ENCODE measurements around the gene RPL41. TPM values are rescaled to one million over a fixed set of nuclear protein-coding genes. Genes with fewer than 3 reads are reported as not detected.

RPL41 gene
- total RNA-seq, 1 experiment from 2014 or later = 2,379 TPM

DNA sequence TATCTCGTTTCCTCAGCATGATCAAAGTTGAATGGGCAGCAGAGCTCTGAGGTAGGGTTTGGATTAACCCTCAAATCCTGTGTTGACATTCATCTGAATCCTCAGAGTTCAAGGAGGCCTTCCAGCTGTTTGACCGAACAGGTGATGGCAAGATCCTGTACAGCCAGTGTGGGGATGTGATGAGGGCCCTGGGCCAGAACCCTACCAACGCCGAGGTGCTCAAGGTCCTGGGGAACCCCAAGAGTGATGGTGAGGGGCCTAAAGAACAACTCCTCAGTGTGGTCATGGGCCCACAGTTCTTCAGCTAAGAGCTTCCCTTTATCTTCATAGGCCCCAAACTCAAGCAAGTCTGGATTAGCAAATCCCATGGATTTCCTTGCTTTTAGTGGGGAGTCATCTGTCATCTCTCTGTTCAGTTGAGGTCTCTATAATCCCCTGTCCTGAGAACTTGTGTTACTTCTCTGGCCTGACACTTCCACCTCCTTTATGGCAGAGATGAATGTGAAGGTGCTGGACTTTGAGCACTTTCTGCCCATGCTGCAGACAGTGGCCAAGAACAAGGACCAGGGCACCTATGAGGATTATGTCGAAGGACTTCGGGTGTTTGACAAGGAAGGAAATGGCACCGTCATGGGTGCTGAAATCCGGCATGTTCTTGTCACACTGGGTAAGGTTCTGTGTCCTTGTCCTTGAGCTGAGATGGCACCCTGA, 43.2 kb downstream of the RPL41 start:
- CTCF ChIA-PET = interaction anchor here (0.6 to 1.5 kb wide), 2 partner anchors 30 to 42 kb away, joined by 3 to 11 read pairs; partner anchors contain the start of genes SMARCC2 and ZC3H10
- TSS peak; percentile 62 for BruUV-seq (replicated peaks)

DNA sequence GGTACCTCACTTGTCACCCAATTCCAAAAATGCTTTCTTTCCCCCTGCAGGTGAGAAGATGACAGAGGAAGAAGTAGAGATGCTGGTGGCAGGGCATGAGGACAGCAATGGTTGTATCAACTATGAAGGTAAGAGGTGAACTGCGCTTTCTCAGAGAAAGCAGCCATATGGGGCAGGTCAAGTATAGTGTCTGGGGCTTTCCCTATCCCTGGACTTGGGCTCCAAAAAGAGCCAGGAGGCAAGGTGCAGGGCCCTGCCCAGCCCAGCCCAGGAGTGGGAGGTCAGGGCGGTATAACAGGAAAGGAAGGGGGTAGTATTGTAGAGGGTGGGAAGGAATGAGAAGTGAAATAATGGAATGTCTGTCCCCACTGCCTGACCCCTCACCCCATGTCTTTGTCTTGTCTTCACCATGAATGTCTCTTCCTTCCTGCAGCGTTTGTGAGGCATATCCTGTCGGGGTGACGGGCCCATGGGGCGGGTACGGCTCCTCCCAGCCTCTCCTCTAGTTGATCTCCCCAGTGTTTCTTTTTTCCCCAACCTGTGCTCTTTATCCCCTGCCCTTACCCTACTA, 43.8 kb downstream of the RPL41 start:
- Mint-ChIP-seq H3K9me3 (ENCODE audit: low read depth, unreplicated experiment) (no peaks in the 10 kb centered on the region), H3K27ac (ENCODE audit: unreplicated experiment) (peak overlapping the region; percentile 100), H3K27me3 (ENCODE audit: unreplicated experiment) (no peaks in the 10 kb centered on the region), H3K36me3 (ENCODE audit: insufficient read depth, unreplicated experiment) (peaks cover 92% of the 10 kb centered on the region), H3K4me3 (ENCODE audit: low read depth, unreplicated experiment) (peak overlapping the region; percentile 98), H3K4me1 (ENCODE audit: low read depth, unreplicated experiment) (peaks cover 32% of the 10 kb centered on the region)
- DNase-seq = no peak
- no TSS peak for BruUV-seq (replicated peaks)
- intact Hi-C loops (cut with micrococcal nuclease; ENCODE audit: unreplicated experiment) = no loop called here
- TF ChIP-seq, protein P1, sequence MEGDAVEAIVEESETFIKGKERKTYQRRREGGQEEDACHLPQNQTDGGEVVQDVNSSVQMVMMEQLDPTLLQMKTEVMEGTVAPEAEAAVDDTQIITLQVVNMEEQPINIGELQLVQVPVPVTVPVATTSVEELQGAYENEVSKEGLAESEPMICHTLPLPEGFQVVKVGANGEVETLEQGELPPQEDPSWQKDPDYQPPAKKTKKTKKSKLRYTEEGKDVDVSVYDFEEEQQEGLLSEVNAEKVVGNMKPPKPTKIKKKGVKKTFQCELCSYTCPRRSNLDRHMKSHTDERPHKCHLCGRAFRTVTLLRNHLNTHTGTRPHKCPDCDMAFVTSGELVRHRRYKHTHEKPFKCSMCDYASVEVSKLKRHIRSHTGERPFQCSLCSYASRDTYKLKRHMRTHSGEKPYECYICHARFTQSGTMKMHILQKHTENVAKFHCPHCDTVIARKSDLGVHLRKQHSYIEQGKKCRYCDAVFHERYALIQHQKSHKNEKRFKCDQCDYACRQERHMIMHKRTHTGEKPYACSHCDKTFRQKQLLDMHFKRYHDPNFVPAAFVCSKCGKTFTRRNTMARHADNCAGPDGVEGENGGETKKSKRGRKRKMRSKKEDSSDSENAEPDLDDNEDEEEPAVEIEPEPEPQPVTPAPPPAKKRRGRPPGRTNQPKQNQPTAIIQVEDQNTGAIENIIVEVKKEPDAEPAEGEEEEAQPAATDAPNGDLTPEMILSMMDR (IDR thresholded peaks at IDR 0.05; ENCODE audit: unreplicated experiment) = no peak
- CTCF ChIA-PET = no interaction called here

More for the DNA sequence above, 43.2 kb downstream of the RPL41 start:
- H3K27ac Mint-ChIP-seq (ENCODE audit: unreplicated experiment) = peak overlapping the region; percentile 100
- TF ChIP-seq, protein P1 (IDR thresholded peaks at IDR 0.05; ENCODE audit: unreplicated experiment) = no peak
- H3K9me3 Mint-ChIP-seq (ENCODE audit: low read depth, unreplicated experiment) = no peaks in the 10 kb centered on the region
- H3K4me1 Mint-ChIP-seq (ENCODE audit: low read depth, unreplicated experiment) = peaks cover 32% of the 10 kb centered on the region
- DNase-seq = no peak
- intact Hi-C loops (cut with micrococcal nuclease; ENCODE audit: unreplicated experiment) = loop anchor here (2.0 to 5.0 kb wide), 2 partner anchors 33 to 42 kb away; partner anchors contain the start of genes RPL41 and ZC3H10
- peaks cover 86% of the 10 kb centered on the region for H3K36me3 Mint-ChIP-seq (ENCODE audit: insufficient read depth, unreplicated experiment)
- peak overlapping the region; percentile 98 for H3K4me3 Mint-ChIP-seq (ENCODE audit: low read depth, unreplicated experiment)
- no peaks in the 10 kb centered on the region for H3K27me3 Mint-ChIP-seq (ENCODE audit: unreplicated experiment)

DNA sequence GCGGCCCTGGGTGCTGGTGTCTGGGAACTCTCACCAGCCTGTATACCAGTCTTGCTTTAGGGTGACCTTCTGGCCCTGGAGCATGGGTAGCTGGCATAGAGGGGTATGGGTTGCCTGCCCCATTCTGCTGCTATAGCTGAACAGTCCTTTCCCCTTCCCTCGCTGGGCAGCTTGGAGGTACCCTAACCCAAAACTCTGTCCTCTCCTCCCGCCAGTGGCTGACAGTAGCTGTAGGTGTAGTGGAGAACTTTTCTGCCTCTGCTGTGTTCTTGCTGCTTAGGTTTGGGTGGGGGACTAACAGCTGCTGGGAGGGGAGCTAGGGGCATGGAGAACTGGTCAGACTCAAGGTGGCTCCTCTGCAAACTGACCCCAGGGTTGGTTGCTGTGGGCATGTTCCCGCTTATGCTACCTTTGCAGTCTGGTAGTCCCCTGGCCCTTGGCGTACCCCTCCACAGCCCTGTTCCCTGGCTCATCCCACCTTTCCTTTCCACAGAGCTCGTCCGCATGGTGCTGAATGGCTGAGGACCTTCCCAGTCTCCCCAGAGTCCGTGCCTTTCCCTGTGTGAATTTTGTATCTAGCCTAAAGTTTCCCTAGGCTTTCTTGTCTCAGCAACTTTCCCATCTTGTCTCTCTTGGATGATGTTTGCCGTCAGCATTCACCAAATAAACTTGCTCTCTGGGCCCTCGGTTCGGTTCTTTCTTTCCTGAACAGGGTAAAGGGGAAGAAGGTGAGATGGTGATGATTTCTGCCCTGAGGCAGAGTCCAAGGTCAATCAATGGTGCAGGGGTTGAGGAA, 44.7 kb downstream of the RPL41 start:
- Mint-ChIP-seq H3K4me3 (ENCODE audit: low read depth, unreplicated experiment) (peak overlapping the region; percentile 98), H3K36me3 (ENCODE audit: insufficient read depth, unreplicated experiment) (peaks cover 93% of the 10 kb centered on the region), H3K9me3 (ENCODE audit: low read depth, unreplicated experiment) (no peaks in the 10 kb centered on the region), H3K27ac (ENCODE audit: unreplicated experiment) (peak overlapping the region; percentile 100), H3K4me1 (ENCODE audit: low read depth, unreplicated experiment) (peaks cover 32% of the 10 kb centered on the region), H3K27me3 (ENCODE audit: unreplicated experiment) (no peaks in the 10 kb centered on the region)
- intact Hi-C loops (cut with micrococcal nuclease; ENCODE audit: unreplicated experiment) = no loop called here
- TF ChIP-seq, protein P1 (IDR thresholded peaks at IDR 0.05; ENCODE audit: unreplicated experiment) = no peak
- no peak for DNase-seq
- CTCF ChIA-PET = no interaction called here
- BruUV-seq (replicated peaks) = no TSS peak

DNA sequence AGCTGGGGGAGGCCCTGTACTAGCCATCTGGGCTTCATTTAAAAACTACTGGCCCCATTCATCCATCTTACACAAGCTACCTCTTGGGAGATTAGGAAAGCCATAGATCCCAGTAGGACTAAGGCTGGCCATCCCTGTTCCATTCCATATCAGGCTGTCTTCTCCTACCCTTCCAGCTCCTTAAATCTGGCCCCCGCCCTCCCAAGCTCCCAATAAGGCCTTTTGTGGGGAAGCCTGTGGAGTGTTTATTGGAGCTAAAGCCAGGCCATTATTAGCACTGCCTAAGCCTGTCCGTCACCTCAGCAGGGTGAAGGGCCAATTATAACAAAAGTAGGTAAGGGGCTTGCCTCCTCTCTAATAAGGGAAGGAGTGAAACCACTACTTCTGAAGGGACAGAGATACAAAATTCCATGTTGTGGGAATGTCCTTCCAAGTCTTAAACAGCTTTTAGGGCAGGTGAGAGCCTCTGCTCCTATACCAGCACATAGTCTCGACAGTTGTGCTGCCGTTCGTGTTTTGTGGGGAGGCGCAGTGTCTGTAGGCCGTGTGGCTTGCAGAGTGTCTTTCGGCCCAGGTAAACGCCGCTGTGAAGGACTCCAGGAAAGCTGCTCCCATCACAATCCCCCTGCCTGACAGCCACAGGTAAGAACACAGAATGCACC, 45.4 kb downstream of the RPL41 start:
- intact Hi-C loops (cut with micrococcal nuclease; ENCODE audit: unreplicated experiment) = no loop called here
- Mint-ChIP-seq H3K9me3 (ENCODE audit: low read depth, unreplicated experiment) (no peaks in the 10 kb centered on the region), H3K4me1 (ENCODE audit: low read depth, unreplicated experiment) (peaks cover 32% of the 10 kb centered on the region), H3K27ac (ENCODE audit: unreplicated experiment) (peak overlapping the region; percentile 100), H3K4me3 (ENCODE audit: low read depth, unreplicated experiment) (peak overlapping the region; percentile 98), H3K36me3 (ENCODE audit: insufficient read depth, unreplicated experiment) (peaks cover 96% of the 10 kb centered on the region), H3K27me3 (ENCODE audit: unreplicated experiment) (no peaks in the 10 kb centered on the region)
- CTCF ChIA-PET = interaction anchor here (0.7 kb wide), 1 partner anchor 38 kb away, joined by 3 read pairs; no protein-coding TSS in a partner anchor
- TF ChIP-seq, protein P1 (IDR thresholded peaks at IDR 0.05; ENCODE audit: unreplicated experiment) = no peak
- no peak for DNase-seq
- no TSS peak for BruUV-seq (replicated peaks)
